HG02981 (cell line): ENCODE measurements around the gene ATMIN.

Experiments
- ATAC-seq: cut with Tn5 transposase; IDR thresholded peaks from one replicate; pipeline ENCODE4 v1.9.1; 2021; ENCODE audit warnings: mild to moderate bottlenecking, moderate library complexity; ENCODE audit not compliant: unreplicated experiment

Gene ATMIN

GRCh38 chr16:81035398-81035974 is at the start of gene ATMIN:
Gene ATMIN (plus strand): TSS chr16:81035842. CDS start chr16:81035871, 29 bp downstream.
- ATAC-seq: peak; percentile 86

GRCh38 chr16:80986557-80986956 is 49.1 kb upstream of the ATMIN start:
- ATAC-seq: no peak

- no peak for ATAC-seq
These were observed 46.9 kb upstream of the ATMIN start for GRCh38 chr16:80988756-80989155.

- no peak for ATAC-seq
These were observed 45.8 kb upstream of the ATMIN start for GRCh38 chr16:80989801-80990200.

GRCh38 chr16:80990577-80990976 is 45.1 kb upstream of the ATMIN start:
- ATAC-seq: no peak

GRCh38 chr16:80990978-80991377 is 44.7 kb upstream of the ATMIN start:
- no peak for ATAC-seq

GRCh38 chr16:80991792-80992430 is 43.7 kb upstream of the ATMIN start:
- ATAC-seq: no peak

GRCh38 chr16:80992676-80993293 is 42.9 kb upstream of the ATMIN start:
- no peak for ATAC-seq

- no peak for ATAC-seq
These were observed 42.3 kb upstream of the ATMIN start for GRCh38 chr16:80993307-80993706.

GRCh38 chr16:80993834-80994233 is 41.8 kb upstream of the ATMIN start:
- no peak for ATAC-seq

- no peak for ATAC-seq
These were observed 41.2 kb upstream of the ATMIN start for GRCh38 chr16:80994451-80994850.

GRCh38 chr16:80996688-80997138 is 38.9 kb upstream of the ATMIN start:
- ATAC-seq: no peak

- ATAC-seq: peak; percentile 62
These were observed 38.4 kb upstream of the ATMIN start for GRCh38 chr16:80997139-80997798.

GRCh38 chr16:80997964-80998620 is 37.5 kb upstream of the ATMIN start:
- no peak for ATAC-seq

- ATAC-seq: no peak
These were observed 34.8 kb upstream of the ATMIN start for GRCh38 chr16:81000873-81001272.

- no peak for ATAC-seq
These were observed 34.3 kb upstream of the ATMIN start for GRCh38 chr16:81001330-81001729.

- no peak for ATAC-seq
These were observed 32.6 kb upstream of the ATMIN start for GRCh38 chr16:81003064-81003463.

GRCh38 chr16:81003610-81004460 is 31.8 kb upstream of the ATMIN start:
- no peak for ATAC-seq

- ATAC-seq: no peak
These were observed 30.8 kb upstream of the ATMIN start for GRCh38 chr16:81004646-81005353.
